HG03159 (cell line): Measurements from ENCODE around the gene RPL37A.

ENCODE experiments used
- ATAC-seq: cut with Tn5 transposase; IDR thresholded peaks from one replicate; pipeline ENCODE4 v1.9.1; 2021; ENCODE audit warnings: mild to moderate bottlenecking, moderate library complexity; ENCODE audit not compliant: unreplicated experiment

RPL37A gene

GRCh38 chr2:216498379-216499352, at the start of gene RPL37A:
TSS of gene RPL37A (plus strand) at chr2:216498844. CDS start at chr2:216498875, 31 bp downstream.
- ATAC-seq = peak; percentile 91

DNA sequence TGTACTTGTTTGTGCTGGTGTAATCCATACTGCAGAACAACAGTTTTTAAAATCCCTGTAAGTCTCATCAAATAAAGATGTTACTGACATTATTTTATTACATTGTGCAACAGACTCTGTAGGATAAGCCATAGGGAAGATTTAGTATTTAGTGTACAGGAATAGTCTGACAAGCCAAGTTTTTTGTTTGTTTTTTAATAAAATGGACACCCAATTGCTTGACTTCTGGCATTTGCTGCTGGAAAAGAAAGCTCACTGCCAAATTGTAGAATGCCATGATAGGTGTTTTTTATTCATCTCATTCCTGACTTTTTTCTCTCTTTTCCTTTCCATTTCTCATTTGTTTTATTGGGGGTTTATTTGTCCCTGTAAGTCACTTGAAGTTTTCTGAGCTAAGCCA, 48.3 kb upstream of the RPL37A start:
- ATAC-seq = no peak

DNA sequence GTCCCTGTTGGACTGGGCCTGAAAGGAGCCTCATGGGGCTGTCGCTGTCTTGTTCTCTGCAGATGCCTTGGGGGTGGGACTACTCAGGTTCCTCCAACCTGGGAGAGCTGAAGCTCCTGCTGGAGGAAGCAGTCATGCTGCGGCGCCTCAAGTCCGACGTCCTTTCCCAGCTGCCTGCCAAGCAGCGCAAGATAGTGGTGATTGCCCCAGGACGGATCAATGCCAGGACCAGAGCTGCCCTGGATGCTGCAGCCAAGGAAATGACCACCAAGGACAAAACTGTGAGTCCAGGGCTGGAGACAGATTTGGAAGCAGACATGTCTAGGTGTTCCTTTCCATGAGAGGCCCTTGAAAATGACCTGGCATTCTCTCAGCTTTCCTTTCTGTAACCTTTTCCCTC, 47.9 kb upstream of the RPL37A start:
- no peak for ATAC-seq

- ATAC-seq = no peak
Observed at GRCh38 chr2:216453955-216454614, 44.6 kb upstream of the RPL37A start.

DNA sequence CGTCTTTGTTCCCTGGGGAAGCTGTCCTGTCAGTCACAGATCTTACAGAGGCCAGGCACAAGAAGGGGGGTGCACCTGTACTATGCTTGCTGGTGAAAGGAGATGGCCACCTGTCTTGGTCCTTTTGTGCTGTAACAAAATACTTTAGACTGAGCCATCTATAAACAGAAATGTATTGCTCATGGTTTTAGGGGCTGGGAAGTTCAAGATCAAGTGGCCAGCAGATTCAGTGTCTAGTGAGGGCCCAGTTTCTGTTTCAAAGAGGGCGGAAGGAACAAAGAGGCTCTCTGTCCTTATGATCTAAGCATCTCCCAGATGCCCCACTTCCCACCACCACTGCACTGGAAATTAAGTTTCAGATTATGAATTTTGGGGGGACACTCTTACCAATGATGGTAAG, 35.5 kb upstream of the RPL37A start:
- no peak for ATAC-seq

GRCh38 chr2:216464104-216464720, 34.4 kb upstream of the RPL37A start:
- ATAC-seq = no peak

- ATAC-seq = no peak
Observed at GRCh38 chr2:216465579-216466195, 33.0 kb upstream of the RPL37A start.

GRCh38 chr2:216467845-216468244, 30.8 kb upstream of the RPL37A start:
- ATAC-seq = no peak

DNA sequence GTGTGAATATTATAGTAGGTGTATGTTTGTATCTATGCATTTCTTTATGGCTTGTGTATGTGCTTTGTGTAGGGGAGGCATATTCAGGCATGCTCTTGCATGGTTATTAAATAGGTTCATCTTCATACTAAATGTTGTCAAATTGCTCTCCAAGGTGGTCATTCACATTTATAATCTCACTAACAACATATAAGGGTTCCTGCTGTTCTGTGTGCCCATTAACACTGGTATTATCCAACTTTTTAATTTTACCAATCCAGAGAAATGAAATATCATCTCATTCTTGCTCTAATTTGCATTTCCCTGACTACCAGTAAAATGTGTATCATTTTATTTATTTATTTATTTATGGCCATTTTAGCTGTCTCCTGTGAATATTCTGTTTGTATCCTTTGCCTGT, 29.0 kb upstream of the RPL37A start:
- ATAC-seq = no peak

- no peak for ATAC-seq
Observed at GRCh38 chr2:216473187-216473586, 25.5 kb upstream of the RPL37A start.

- peak; percentile 75 for ATAC-seq
Observed at GRCh38 chr2:216474925-216475670, 23.5 kb upstream of the RPL37A start.

- no peak for ATAC-seq
Observed at GRCh38 chr2:216475767-216476166, 22.9 kb upstream of the RPL37A start.

DNA sequence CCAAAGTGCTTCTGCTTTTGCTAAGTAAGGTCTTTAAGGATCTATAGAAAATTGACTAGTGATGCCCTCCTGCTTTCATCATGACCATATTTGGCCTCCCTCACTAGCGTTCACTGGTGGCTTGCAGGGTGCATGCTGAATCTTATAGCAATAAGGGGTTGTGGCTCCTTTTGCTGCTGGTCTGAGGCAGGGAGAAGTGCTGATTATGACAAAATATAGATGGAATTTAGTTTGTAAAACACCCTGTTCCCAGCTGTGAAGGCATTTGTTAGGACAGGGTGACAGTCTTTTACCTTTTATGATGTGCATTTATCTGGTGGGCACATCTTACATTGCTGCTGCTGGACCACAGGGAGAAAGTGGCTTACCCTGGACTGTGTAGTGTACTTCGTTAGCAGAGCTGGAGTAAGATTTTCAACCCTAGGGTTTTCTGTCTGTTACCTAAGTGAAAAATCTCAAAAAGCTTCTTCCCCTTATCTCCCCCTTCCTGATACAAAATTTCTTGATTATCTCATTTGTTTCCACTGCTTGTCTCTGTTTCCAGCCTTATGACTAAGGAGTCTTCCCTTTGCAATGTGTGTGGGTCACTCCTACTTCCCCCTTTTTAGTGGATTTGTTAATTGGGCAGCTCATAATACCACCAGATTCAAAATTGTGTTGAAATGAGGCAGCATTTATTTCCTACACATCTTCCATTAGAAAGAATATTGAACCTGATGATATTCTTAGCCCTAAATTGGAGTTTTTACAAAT, 21.2 kb upstream of the RPL37A start:
- ATAC-seq = no peak

DNA sequence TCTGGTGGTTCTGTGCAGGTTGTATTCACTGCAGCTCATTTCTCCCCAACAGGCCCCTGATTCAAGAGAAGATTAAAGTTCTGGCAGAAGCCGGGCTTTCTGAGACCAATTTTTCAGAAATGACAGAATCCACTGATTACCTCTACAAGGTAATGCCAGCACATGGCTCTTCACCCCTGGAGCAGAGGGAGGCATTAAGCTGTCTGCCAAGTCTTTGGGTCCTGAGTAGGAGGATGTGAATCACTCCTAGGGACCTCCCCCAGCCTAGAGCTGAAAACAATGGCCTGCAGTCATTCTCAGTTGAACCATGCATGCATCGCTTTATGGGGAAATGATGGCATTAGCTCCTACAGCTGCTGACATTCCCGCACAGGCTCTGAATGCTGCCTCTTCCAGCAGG, 20.5 kb upstream of the RPL37A start:
- ATAC-seq = no peak

- no peak for ATAC-seq
Observed at GRCh38 chr2:216478791-216479190, 19.9 kb upstream of the RPL37A start.

GRCh38 chr2:216480221-216480620, 18.4 kb upstream of the RPL37A start:
- no peak for ATAC-seq

DNA sequence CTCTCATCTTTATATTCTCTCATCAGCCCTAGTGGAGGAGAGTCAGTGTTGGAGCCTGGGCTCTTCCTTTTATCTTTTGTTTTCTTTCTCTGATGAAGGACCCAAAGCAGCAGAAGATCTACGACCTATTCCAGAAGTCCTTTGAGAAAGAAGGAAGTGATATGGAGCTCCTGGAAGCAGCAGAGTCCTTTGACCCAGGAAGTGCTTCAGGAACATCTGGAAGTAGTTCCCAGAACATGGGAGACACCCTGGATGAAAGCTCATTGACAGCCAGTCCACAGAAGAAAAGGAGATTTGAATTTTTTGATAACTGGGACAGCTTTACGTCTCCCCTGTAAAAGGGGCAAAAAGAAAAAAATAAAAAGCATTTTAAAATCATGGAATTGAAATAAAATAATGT, 16.0 kb upstream of the RPL37A start:
- ATAC-seq = no peak

DNA sequence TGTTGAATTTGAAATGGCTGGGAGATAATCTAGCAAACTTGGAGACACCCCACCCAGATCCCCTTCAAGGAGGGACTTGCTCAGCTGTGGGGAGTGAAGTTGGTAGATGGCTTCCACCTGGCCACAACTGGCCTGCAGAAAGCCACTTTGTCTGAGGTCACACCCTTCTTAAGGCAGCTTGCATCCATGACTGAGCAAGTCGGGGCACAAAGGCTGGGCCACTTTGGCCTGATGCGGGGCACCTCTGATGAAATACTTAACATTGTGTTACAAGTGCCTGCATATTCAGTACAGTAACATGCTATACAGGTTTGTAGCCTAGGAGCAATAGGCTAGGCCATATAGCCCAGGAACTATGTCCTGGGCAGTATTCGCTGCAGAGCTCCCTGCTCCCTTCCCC, 13.4 kb upstream of the RPL37A start:
- ATAC-seq = no peak

GRCh38 chr2:216485745-216486144, 12.9 kb upstream of the RPL37A start:
- no peak for ATAC-seq

GRCh38 chr2:216486271-216486670, 12.4 kb upstream of the RPL37A start:
- no peak for ATAC-seq
